WERI-Rb-1 (cell line): ENCODE data around the gene LRRC4C.

Experiments
- DNase-seq: peaks from one replicate; pipeline ENCODE4 v3.0.0-alpha.2; 2020
- H3K27ac ChIP-seq: fragments of 250-450 bp; sonication (Bioruptor Pico); 2 replicates; pipeline ENCODE4 v1.5.1; 2020; ENCODE audit warnings: mild to moderate bottlenecking, moderate library complexity
- H3K27me3 ChIP-seq: fragments of 250-450 bp; sonication (Bioruptor Pico); 2 replicates; pipeline ENCODE4 v1.5.1; 2021; ENCODE audit warnings: mild to moderate bottlenecking, low read depth, moderate library complexity; ENCODE audit not compliant: insufficient read depth, severe bottlenecking
- H3K36me3 ChIP-seq: fragments of 250-450 bp; sonication (Bioruptor Pico); 2 replicates; pipeline ENCODE4 v1.5.1; 2020; ENCODE audit warnings: mild to moderate bottlenecking, moderate library complexity
- H3K4me3 ChIP-seq: 2 replicates; pipeline ENCODE4 v1.5.1; 2011; ENCODE audit warnings: low read depth, mild to moderate bottlenecking, control low read depth, low read length
- H3K9me3 ChIP-seq: fragments of 250-450 bp; sonication (Bioruptor Pico); 2 replicates; pipeline ENCODE4 v1.5.1; 2021; ENCODE audit warnings: mild to moderate bottlenecking, moderate library complexity; ENCODE audit not compliant: severe bottlenecking
- CTCF ChIP-seq: IDR thresholded peaks from 2 replicates; pipeline ENCODE4 v1.5.1; 2011; ENCODE audit warnings: low read depth, mild to moderate bottlenecking, control low read depth, inconsistent platforms, low read length

LRRC4C gene

DNA sequence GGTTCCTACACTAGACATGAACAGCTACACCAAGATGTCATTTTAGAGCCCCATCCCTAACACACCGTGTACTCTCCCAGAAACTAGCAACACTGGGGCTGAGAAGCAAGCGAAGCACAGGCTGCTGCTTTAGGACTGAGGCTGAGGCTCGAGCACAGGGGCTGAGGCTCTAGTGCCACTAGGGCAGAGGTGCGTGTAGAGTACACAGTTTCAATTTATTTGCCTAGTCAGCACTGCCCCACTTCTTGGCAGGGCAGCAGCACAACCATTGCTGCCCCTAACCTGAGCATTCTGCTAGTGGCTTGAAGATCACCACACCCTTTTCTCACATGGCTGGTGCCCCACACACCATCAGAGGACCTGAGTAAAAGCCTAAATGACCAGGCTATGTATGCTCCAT is 713.2 kb downstream of the LRRC4C start:
- DNase-seq: no peak
- Histone ChIP-seq H3K27ac (no peak overlapping the region), H3K9me3 (no peaks in the 10 kb centered on the region), H3K4me3 (no peak overlapping the region), H3K27me3 (no peaks in the 10 kb centered on the region), H3K36me3 (no peaks in the 10 kb centered on the region)
- no peak for TF ChIP-seq CTCF

- H3K4me3 ChIP-seq: no peak overlapping the region
- no peaks in the 10 kb centered on the region for H3K36me3 ChIP-seq
- H3K27ac ChIP-seq: no peak overlapping the region
- TF ChIP-seq CTCF: no peak
- no peaks in the 10 kb centered on the region for H3K27me3 ChIP-seq
- H3K9me3 ChIP-seq: peaks cover 4% of the 10 kb centered on the region
- DNase-seq: no peak
These were observed 727.3 kb downstream of the LRRC4C start for GRCh38 chr11:40732132-40732531.

DNA sequence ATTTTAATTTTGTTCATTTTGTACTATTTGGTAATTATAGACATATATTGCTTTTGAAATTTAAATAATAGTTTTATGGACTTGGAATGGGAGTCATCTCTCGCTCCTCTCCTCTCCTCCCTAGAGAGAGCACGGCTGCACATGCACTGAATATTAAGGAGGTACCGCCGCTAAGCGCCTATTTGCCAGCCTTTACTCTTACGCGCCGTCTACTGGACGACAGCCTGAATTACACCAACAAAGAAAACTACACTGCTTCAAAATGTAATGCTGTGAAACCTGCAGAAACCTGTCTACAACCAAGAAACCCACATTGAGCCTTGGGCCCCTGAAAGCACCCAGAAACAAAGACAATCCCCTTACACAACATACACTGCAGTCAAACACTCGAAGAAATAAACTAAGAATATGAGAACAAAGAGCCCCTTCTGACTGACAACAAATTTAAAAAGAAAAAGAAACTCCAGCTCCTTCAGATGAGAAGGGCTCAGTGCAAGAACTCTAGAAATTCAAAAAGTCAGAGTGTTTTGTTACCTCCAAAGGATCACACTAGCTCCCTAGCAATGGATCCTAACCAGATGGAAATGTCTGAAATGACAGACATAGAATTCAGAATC is 737.2 kb downstream of the LRRC4C start:
- peak; percentile 27 for DNase-seq
- no peak overlapping the region for H3K4me3 ChIP-seq
- H3K27me3 ChIP-seq: peaks cover 28% of the 10 kb centered on the region
- TF ChIP-seq CTCF: peak; percentile 86
- H3K9me3 ChIP-seq: no peaks in the 10 kb centered on the region
- no peaks in the 10 kb centered on the region for H3K36me3 ChIP-seq
- H3K27ac ChIP-seq: no peak overlapping the region

- H3K4me3 ChIP-seq: no peak overlapping the region
- no peaks in the 10 kb centered on the region for H3K36me3 ChIP-seq
- no peak overlapping the region for H3K27ac ChIP-seq
- no peak for TF ChIP-seq CTCF
- peaks cover 38% of the 10 kb centered on the region for H3K27me3 ChIP-seq
- no peak for DNase-seq
- H3K9me3 ChIP-seq: no peaks in the 10 kb centered on the region
These were observed 742.9 kb downstream of the LRRC4C start for GRCh38 chr11:40716344-40717130.

GRCh38 chr11:40713083-40713482 is 746.4 kb downstream of the LRRC4C start:
- no peak for TF ChIP-seq CTCF
- DNase-seq: no peak
- Histone ChIP-seq H3K4me3 (no peak overlapping the region), H3K36me3 (no peaks in the 10 kb centered on the region), H3K9me3 (no peaks in the 10 kb centered on the region), H3K27ac (no peak overlapping the region), H3K27me3 (peaks cover 17% of the 10 kb centered on the region)
